ENCODE results near the gene HPX. TPM values are rescaled to one million over a fixed set of nuclear protein-coding genes. Genes with fewer than 3 reads are reported as not detected.

The HPX gene
- polyA plus RNA-seq, 3 donors, result 0.40 TPM; not detected in 2

DNA sequence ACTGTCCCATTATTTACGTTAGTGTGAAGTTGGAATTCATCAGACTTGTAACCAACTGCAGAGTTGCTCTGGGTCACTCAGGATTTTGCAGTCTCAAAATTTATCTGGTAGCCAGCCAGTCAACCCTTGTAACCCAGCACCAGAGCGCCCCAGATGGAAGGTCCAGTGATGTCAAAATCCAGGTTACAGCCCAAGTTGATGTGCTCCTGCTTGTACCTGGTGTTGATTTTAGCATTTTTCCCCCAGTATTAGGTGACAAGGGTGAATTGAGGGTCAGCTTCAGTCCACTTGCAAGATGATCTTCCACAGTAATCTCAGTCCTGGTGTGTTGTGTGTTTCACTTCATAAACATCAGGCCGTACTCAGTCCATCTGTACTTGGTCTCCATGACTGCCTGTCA lies 48.0 kb upstream of the HPX start:
- Mint-ChIP-seq H3K36me3 (peaks cover 38 to 44% of the 10 kb centered on the region in 2 donors), H3K4me3 (no peak overlapping the region)
- peaks cover 40 to 93% of the 10 kb centered on the region in 2 donors for H3K36me3 ChIP-seq (replicated peaks in 1 of 2; ENCODE audit: control insufficient read depth in 1 of 2, insufficient read depth in 2 of 2, low read length in 2 of 2)

DNA sequence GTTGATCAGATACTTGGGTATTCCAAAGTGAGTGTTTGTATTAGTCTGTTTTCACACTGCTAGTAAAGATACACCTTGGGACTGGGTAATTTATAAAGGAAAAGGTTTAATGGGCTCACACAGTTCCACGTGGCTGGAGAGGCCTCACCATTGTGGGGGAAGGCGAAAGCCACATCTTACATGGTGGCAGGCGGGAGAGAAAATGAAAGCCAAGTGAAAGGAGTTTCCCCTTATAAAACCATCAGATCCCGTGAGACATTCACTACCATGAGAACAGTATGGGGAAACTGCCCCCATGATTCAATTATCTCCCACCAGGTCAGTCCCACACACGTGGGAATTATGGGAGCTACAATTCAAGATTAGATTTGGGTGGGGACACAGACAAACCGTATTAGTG lies 47.6 kb upstream of the HPX start:
- H2AFZ ChIP-seq (ENCODE audit: insufficient read depth, low read depth, low read length, poor library complexity, severe bottlenecking), result no peak overlapping the region
- H3K27ac ChIP-seq (ENCODE audit: low read depth in 1 of 2, low read length in 2 of 2), result no peak overlapping the region
- Mint-ChIP-seq H3K4me1 (peaks cover 1% of the 10 kb centered on the region), H3K27me3 (ENCODE audit: low read depth in 3 of 3) (no peaks in the 10 kb centered on the region), H3K4me3 (no peak overlapping the region), H3K27ac (peak overlapping the region in 2 of 7 donors; percentile 9 to 18), H3K36me3 (peaks cover 38 to 44% of the 10 kb centered on the region in 2 donors), H3K9me3 (no peaks in the 10 kb centered on the region)
- H3K9me3 ChIP-seq (replicated peaks in 1 of 2; ENCODE audit: control insufficient read depth in 1 of 2, insufficient read depth in 1 of 2, low read length in 2 of 2), result no peaks in the 10 kb centered on the region
- DNase-seq, result no peak
- H3K4me1 ChIP-seq (ENCODE audit: control insufficient read depth in 1 of 2, insufficient read depth in 2 of 2, low read length in 2 of 2), result no peaks in the 10 kb centered on the region
- H3K79me2 ChIP-seq (ENCODE audit: insufficient read depth, low read length), result peaks cover 6% of the 10 kb centered on the region
- no peak overlapping the region for H3K9ac ChIP-seq (ENCODE audit: insufficient read depth, low read length, poor library complexity, severe bottlenecking)
- H4K20me1 ChIP-seq (ENCODE audit: insufficient read depth, low read length), result no peaks in the 10 kb centered on the region
- no peak overlapping the region for H3K4me2 ChIP-seq (replicated peaks; ENCODE audit: extremely low read depth, low read length, poor library complexity, severe bottlenecking)
- TF ChIP-seq, protein P1, sequence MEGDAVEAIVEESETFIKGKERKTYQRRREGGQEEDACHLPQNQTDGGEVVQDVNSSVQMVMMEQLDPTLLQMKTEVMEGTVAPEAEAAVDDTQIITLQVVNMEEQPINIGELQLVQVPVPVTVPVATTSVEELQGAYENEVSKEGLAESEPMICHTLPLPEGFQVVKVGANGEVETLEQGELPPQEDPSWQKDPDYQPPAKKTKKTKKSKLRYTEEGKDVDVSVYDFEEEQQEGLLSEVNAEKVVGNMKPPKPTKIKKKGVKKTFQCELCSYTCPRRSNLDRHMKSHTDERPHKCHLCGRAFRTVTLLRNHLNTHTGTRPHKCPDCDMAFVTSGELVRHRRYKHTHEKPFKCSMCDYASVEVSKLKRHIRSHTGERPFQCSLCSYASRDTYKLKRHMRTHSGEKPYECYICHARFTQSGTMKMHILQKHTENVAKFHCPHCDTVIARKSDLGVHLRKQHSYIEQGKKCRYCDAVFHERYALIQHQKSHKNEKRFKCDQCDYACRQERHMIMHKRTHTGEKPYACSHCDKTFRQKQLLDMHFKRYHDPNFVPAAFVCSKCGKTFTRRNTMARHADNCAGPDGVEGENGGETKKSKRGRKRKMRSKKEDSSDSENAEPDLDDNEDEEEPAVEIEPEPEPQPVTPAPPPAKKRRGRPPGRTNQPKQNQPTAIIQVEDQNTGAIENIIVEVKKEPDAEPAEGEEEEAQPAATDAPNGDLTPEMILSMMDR (IDR thresholded peaks at IDR 0.05), result no peak
- peaks cover 44 to 93% of the 10 kb centered on the region in 2 donors for H3K36me3 ChIP-seq (replicated peaks in 1 of 2; ENCODE audit: control insufficient read depth in 1 of 2, insufficient read depth in 2 of 2, low read length in 2 of 2)
- H3K4me3 ChIP-seq (replicated peaks in 1 of 3; ENCODE audit: low read depth in 2 of 3, low read length in 3 of 3), result no peak overlapping the region
- no CpG with 5 or more reads among the region's 6 CpGs for WGBS (ENCODE audit: insufficient coverage)
- intact Hi-C loops (cut with micrococcal nuclease), result loop anchor here in 1 of 2 donors (10.0 kb wide), 1 partner anchor 116 kb away; the partner anchor contains the start of genes ILK and RRP8
- H3K27me3 ChIP-seq (ENCODE audit: control insufficient read depth in 2 of 2, insufficient read depth in 2 of 2, low read length in 2 of 2), result no peaks in the 10 kb centered on the region

More for the DNA sequence above, 48.0 kb upstream of the HPX start:
- Histone ChIP-seq H4K20me1 (ENCODE audit: insufficient read depth, low read length) (no peaks in the 10 kb centered on the region), H3K4me3 (replicated peaks in 1 of 3; ENCODE audit: low read depth in 2 of 3, low read length in 3 of 3) (no peak overlapping the region), H3K9me3 (replicated peaks in 1 of 2; ENCODE audit: control insufficient read depth in 1 of 2, insufficient read depth in 1 of 2, low read length in 2 of 2) (no peaks in the 10 kb centered on the region), H3K27me3 (ENCODE audit: control insufficient read depth in 2 of 2, insufficient read depth in 2 of 2, low read length in 2 of 2) (no peaks in the 10 kb centered on the region), H3K4me2 (replicated peaks; ENCODE audit: extremely low read depth, low read length, poor library complexity, severe bottlenecking) (no peak overlapping the region), H2AFZ (ENCODE audit: insufficient read depth, low read depth, low read length, poor library complexity, severe bottlenecking) (no peak overlapping the region), H3K79me2 (ENCODE audit: insufficient read depth, low read length) (peaks cover under 1% of the 10 kb centered on the region), H3K9ac (ENCODE audit: insufficient read depth, low read length, poor library complexity, severe bottlenecking) (no peak overlapping the region), H3K4me1 (ENCODE audit: control insufficient read depth in 1 of 2, insufficient read depth in 2 of 2, low read length in 2 of 2) (no peaks in the 10 kb centered on the region), H3K27ac (ENCODE audit: low read depth in 1 of 2, low read length in 2 of 2) (no peak overlapping the region)
- Mint-ChIP-seq H3K4me1 (no peaks in the 10 kb centered on the region), H3K27me3 (ENCODE audit: low read depth in 3 of 3) (no peaks in the 10 kb centered on the region), H3K27ac (no peak overlapping the region), H3K9me3 (no peaks in the 10 kb centered on the region)
- TF ChIP-seq, protein P1 (IDR thresholded peaks at IDR 0.05), result no peak
- DNase-seq, result no peak
- WGBS (ENCODE audit: insufficient coverage), result 100% methylated on average over 2 of the region's 3 CpGs
- intact Hi-C loops (cut with micrococcal nuclease), result loop anchor here in 1 of 2 donors (10.0 kb wide), 1 partner anchor 116 kb away; the partner anchor contains the start of genes ILK and RRP8

Measured in CD14-positive monocyte (primary cell).